ENCODE measurements around the gene SLC1A6. TPM values are rescaled to one million over a fixed set of nuclear protein-coding genes. Genes with fewer than 3 reads are reported as not detected.

The SLC1A6 gene
- total and polyA plus RNA-seq, 2 donors (not counting 1 experiment from before 2014, with no cell fraction given), result 0.25 TPM; not detected in 1

DNA sequence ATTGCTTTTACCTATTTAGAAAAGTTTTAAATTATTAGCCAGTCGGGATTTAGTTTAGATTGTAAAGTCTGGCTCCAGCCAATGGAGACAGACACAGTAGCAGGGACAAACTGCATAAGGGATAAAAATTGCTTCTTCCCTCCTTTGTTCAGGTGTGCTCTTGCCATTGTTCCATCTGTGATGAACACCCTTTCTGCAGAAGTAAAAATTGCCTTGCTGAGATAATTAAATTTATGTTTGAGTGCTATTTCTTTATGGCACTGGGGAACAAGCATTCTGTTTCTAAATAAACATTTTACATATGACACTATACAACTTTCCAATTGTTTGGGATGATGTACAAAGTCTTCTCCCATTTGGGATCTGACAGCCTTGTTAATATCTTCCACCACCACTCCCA lies 20.4 kb downstream of the SLC1A6 start:
- H3K9me3 ChIP-seq (ENCODE audit: control extremely low read depth in 1 of 3, control insufficient read depth in 2 of 3, insufficient read depth in 1 of 3, low read length in 2 of 3), result peaks cover 0 to 36% (median 20%) of the 10 kb centered on the region in 3 donors
- no peak for TF ChIP-seq EZH2 (IDR thresholded peaks at IDR 0.05; ENCODE audit: borderline replicate concordance, insufficient read depth, low read depth, low read length, poor library complexity, severe bottlenecking)
- TF ChIP-seq, protein P1, sequence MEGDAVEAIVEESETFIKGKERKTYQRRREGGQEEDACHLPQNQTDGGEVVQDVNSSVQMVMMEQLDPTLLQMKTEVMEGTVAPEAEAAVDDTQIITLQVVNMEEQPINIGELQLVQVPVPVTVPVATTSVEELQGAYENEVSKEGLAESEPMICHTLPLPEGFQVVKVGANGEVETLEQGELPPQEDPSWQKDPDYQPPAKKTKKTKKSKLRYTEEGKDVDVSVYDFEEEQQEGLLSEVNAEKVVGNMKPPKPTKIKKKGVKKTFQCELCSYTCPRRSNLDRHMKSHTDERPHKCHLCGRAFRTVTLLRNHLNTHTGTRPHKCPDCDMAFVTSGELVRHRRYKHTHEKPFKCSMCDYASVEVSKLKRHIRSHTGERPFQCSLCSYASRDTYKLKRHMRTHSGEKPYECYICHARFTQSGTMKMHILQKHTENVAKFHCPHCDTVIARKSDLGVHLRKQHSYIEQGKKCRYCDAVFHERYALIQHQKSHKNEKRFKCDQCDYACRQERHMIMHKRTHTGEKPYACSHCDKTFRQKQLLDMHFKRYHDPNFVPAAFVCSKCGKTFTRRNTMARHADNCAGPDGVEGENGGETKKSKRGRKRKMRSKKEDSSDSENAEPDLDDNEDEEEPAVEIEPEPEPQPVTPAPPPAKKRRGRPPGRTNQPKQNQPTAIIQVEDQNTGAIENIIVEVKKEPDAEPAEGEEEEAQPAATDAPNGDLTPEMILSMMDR (IDR thresholded peaks at IDR 0.05), result no peak
- no peak overlapping the region for H3K27ac ChIP-seq (ENCODE audit: low read length in 2 of 2)
- no peak overlapping the region for H2AFZ ChIP-seq (ENCODE audit: insufficient read depth, low read depth, low read length, poor library complexity, severe bottlenecking)
- intact Hi-C loops (cut with micrococcal nuclease), result no loop called here
- Mint-ChIP-seq H3K4me1 (no peaks in the 10 kb centered on the region), H3K27ac (no peak overlapping the region), H3K9me3 (ENCODE audit: insufficient read depth) (peaks cover 3% of the 10 kb centered on the region), H3K4me3 (no peak overlapping the region), H3K27me3 (peaks cover 10% of the 10 kb centered on the region)
- H3K9ac ChIP-seq (ENCODE audit: low read length), result no peak overlapping the region
- ChIA-PET POLR2A (no interaction called here), CTCF (no interaction called here)
- H3K36me3 ChIP-seq (replicated peaks in 1 of 2; ENCODE audit: control extremely low read depth in 1 of 2, control insufficient read depth in 1 of 2, extremely low read depth in 1 of 2, insufficient read depth in 2 of 2, low read length in 1 of 2), result no peaks in the 10 kb centered on the region
- no peaks in the 10 kb centered on the region for H3K79me2 ChIP-seq (ENCODE audit: control insufficient read depth, insufficient read depth, low read length)
- no peak for DNase-seq
- H3K27me3 ChIP-seq (replicated peaks in 1 of 4; ENCODE audit: control extremely low read depth in 1 of 4, control insufficient read depth in 3 of 4, insufficient read depth in 4 of 4, low read length in 3 of 4), result peaks cover 0 to 5% (median 0%) of the 10 kb centered on the region in 4 experiments
- 67% methylated on average over 1 of the region's 1 CpG for WGBS (ENCODE audit: insufficient coverage)
- no peak overlapping the region for H3K4me3 ChIP-seq (ENCODE audit: control extremely low read depth in 1 of 5, extremely low read depth in 1 of 5, insufficient read depth in 1 of 5, low read depth in 2 of 5, low read length in 4 of 5)
- no peaks in the 10 kb centered on the region for H4K20me1 ChIP-seq (ENCODE audit: control insufficient read depth, insufficient read depth, low read length, poor library complexity, severe bottlenecking)
- ATAC-seq (ENCODE audit: low read depth), result no peak
- H3K4me1 ChIP-seq (ENCODE audit: control insufficient read depth in 2 of 2, insufficient read depth in 2 of 2, low read length in 2 of 2), result no peaks in the 10 kb centered on the region
- no peak overlapping the region for H3K4me2 ChIP-seq (replicated peaks; ENCODE audit: low read depth, low read length, poor library complexity, severe bottlenecking)

DNA sequence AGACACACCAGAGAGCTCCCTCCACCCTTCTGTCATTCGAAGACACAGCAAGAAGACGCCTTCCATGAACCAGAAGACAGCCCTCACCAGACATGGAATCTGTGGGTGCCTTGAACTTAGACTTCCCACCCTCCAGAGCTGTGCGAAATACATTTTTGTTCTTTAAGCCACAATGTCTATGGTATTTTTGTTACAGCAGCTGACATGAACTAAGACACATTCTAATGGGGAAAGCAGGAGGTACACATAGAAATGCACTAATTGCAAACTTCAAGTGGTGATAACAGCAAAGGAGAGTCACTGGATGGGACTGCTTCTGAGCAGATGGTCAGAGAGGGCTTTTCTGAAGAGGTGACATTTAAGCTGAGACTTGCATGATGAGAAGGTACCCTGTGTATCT lies 22.2 kb downstream of the SLC1A6 start:
- peaks cover 12% of the 10 kb centered on the region for H3K27me3 Mint-ChIP-seq
- TF ChIP-seq EZH2 (IDR thresholded peaks at IDR 0.05; ENCODE audit: borderline replicate concordance, insufficient read depth, low read depth, low read length, poor library complexity, severe bottlenecking), result no peak
- TF ChIP-seq, protein P1 (IDR thresholded peaks at IDR 0.05), result no peak
- no peaks in the 10 kb centered on the region for H3K36me3 ChIP-seq (replicated peaks in 1 of 2; ENCODE audit: control extremely low read depth in 1 of 2, control insufficient read depth in 1 of 2, extremely low read depth in 1 of 2, insufficient read depth in 2 of 2, low read length in 1 of 2)
- H3K4me1 ChIP-seq (ENCODE audit: control insufficient read depth in 2 of 2, insufficient read depth in 2 of 2, low read length in 2 of 2), result no peaks in the 10 kb centered on the region
- peaks cover 0 to 38% (median 20%) of the 10 kb centered on the region in 3 donors for H3K9me3 ChIP-seq (ENCODE audit: control extremely low read depth in 1 of 3, control insufficient read depth in 2 of 3, insufficient read depth in 1 of 3, low read length in 2 of 3)
- H3K27ac Mint-ChIP-seq, result no peak overlapping the region
- POLR2A ChIA-PET, result no interaction called here
- intact Hi-C loops (cut with micrococcal nuclease), result no loop called here
- H3K4me3 Mint-ChIP-seq, result no peak overlapping the region
- H3K4me3 ChIP-seq (ENCODE audit: control extremely low read depth in 1 of 5, extremely low read depth in 1 of 5, insufficient read depth in 1 of 5, low read depth in 2 of 5, low read length in 4 of 5), result no peak overlapping the region
- no peak for DNase-seq
- no peaks in the 10 kb centered on the region for H4K20me1 ChIP-seq (ENCODE audit: control insufficient read depth, insufficient read depth, low read length, poor library complexity, severe bottlenecking)
- CTCF ChIA-PET, result no interaction called here
- no peak overlapping the region for H3K9ac ChIP-seq (ENCODE audit: low read length)
- no peaks in the 10 kb centered on the region for H3K4me1 Mint-ChIP-seq
- H3K27me3 ChIP-seq (replicated peaks in 1 of 4; ENCODE audit: control extremely low read depth in 1 of 4, control insufficient read depth in 3 of 4, insufficient read depth in 4 of 4, low read length in 3 of 4), result peaks cover 0 to 5% (median 0%) of the 10 kb centered on the region in 4 experiments
- WGBS (ENCODE audit: insufficient coverage), result 100% methylated on average over 1 of the region's 3 CpGs
- no peak for ATAC-seq (ENCODE audit: low read depth)
- H3K4me2 ChIP-seq (replicated peaks; ENCODE audit: low read depth, low read length, poor library complexity, severe bottlenecking), result no peak overlapping the region
- no peak overlapping the region for H2AFZ ChIP-seq (ENCODE audit: insufficient read depth, low read depth, low read length, poor library complexity, severe bottlenecking)
- no peak overlapping the region for H3K27ac ChIP-seq (ENCODE audit: low read length in 2 of 2)
- peaks cover 3% of the 10 kb centered on the region for H3K9me3 Mint-ChIP-seq (ENCODE audit: insufficient read depth)
- H3K79me2 ChIP-seq (ENCODE audit: control insufficient read depth, insufficient read depth, low read length), result no peaks in the 10 kb centered on the region
